HG03060 (cell line): ENCODE results near the gene IFT88.
"Not testable (repeated sequence)": the region's sequence is repeated elsewhere in the genome, so short reads cannot be mapped to it uniquely, and the experiment has no call there.

ENCODE experiments used
- ATAC-seq: cut with Tn5 transposase; IDR thresholded peaks from one replicate; pipeline ENCODE4 v1.9.1; 2021; ENCODE audit warnings: low read depth, moderate number of reproducible peaks; ENCODE audit not compliant: unreplicated experiment

IFT88 gene

GRCh38 chr13:20623000-20623399 is 56.0 kb downstream of the IFT88 start:
- no peak for ATAC-seq

GRCh38 chr13:20624213-20624612 is 57.3 kb downstream of the IFT88 start:
- ATAC-seq = no peak

GRCh38 chr13:20633802-20634201 is 66.8 kb downstream of the IFT88 start:
- no peak for ATAC-seq

GRCh38 chr13:20636079-20636478 is 69.1 kb downstream of the IFT88 start:
- ATAC-seq = no peak

- no peak for ATAC-seq
These were observed 70.9 kb downstream of the IFT88 start for GRCh38 chr13:20637811-20638210.

GRCh38 chr13:20647758-20648157 is 80.8 kb downstream of the IFT88 start:
- no peak for ATAC-seq

- no peak for ATAC-seq
These were observed 86.0 kb downstream of the IFT88 start for GRCh38 chr13:20652946-20653345.

- no peak for ATAC-seq
These were observed 87.2 kb downstream of the IFT88 start for GRCh38 chr13:20654156-20654555.

- no peak for ATAC-seq
These were observed 91.6 kb downstream of the IFT88 start for GRCh38 chr13:20658451-20659040.

- ATAC-seq = no peak
These were observed 97.4 kb downstream of the IFT88 start for GRCh38 chr13:20664351-20664750.

- ATAC-seq = no peak
These were observed 100.0 kb downstream of the IFT88 start for GRCh38 chr13:20666948-20667347.

GRCh38 chr13:20667857-20668437 is 101.0 kb downstream of the IFT88 start:
- ATAC-seq = no peak

- no peak for ATAC-seq
These were observed 102.2 kb downstream of the IFT88 start for GRCh38 chr13:20669162-20669561.

GRCh38 chr13:20671789-20672188 is 104.8 kb downstream of the IFT88 start:
- no peak for ATAC-seq

- no peak for ATAC-seq
These were observed 105.8 kb downstream of the IFT88 start for GRCh38 chr13:20672772-20673171.

- no peak for ATAC-seq
These were observed 106.8 kb downstream of the IFT88 start for GRCh38 chr13:20673715-20674114.

- no peak for ATAC-seq
These were observed 109.3 kb downstream of the IFT88 start for GRCh38 chr13:20676213-20676612.

GRCh38 chr13:20678606-20679005 is 111.6 kb downstream of the IFT88 start:
- ATAC-seq = not testable (repeated sequence)

GRCh38 chr13:20679879-20680278 is 112.9 kb downstream of the IFT88 start:
- no peak for ATAC-seq

- no peak for ATAC-seq
These were observed 113.6 kb downstream of the IFT88 start for GRCh38 chr13:20680416-20681080.

- not testable (repeated sequence) for ATAC-seq
These were observed 114.5 kb downstream of the IFT88 start for GRCh38 chr13:20681481-20681880.

GRCh38 chr13:20682061-20682460 is 115.1 kb downstream of the IFT88 start:
- ATAC-seq = no peak
